ENCODE measurements around the gene KPNA3.
"Not testable (repeated sequence)": the region's sequence is repeated elsewhere in the genome, so short reads cannot be mapped to it uniquely, and the experiment has no call there.

The KPNA3 gene

GRCh38 chr13:49821216-49822009 is 28.9 kb upstream of the KPNA3 start:
- no peak overlapping the region for H3K9ac ChIP-seq
- H4K20me1 ChIP-seq (ENCODE audit: insufficient read depth), result no peaks in the 10 kb centered on the region
- H3K4me3 ChIP-seq (IDR thresholded peaks at IDR 0.05; ENCODE audit: insufficient read depth, low read depth, low read length), result no peak overlapping the region
- no peaks in the 10 kb centered on the region for H3K36me3 ChIP-seq (ENCODE audit: insufficient read depth)
- H3K27ac ChIP-seq, result no peak overlapping the region
- no peak overlapping the region for H2AFZ ChIP-seq (ENCODE audit: low read depth)
- no peaks in the 10 kb centered on the region for H3K79me2 ChIP-seq (ENCODE audit: insufficient read depth, low read depth)
- no peaks in the 10 kb centered on the region for H3K27me3 ChIP-seq (ENCODE audit: insufficient read depth, low read depth)
- TF ChIP-seq CTCF (conservative IDR thresholded peaks at IDR 0.05; ENCODE audit: low read depth, low read length), result no peak
- H3K4me1 ChIP-seq (ENCODE audit: low read depth, poor library complexity, severe bottlenecking), result no peaks in the 10 kb centered on the region
- no peak overlapping the region for H3K4me2 ChIP-seq

- Histone ChIP-seq H3K79me2 (ENCODE audit: insufficient read depth, low read depth) (no peaks in the 10 kb centered on the region), H3K4me3 (IDR thresholded peaks at IDR 0.05; ENCODE audit: insufficient read depth, low read depth, low read length) (no peak overlapping the region), H3K27me3 (ENCODE audit: insufficient read depth, low read depth) (no peaks in the 10 kb centered on the region), H3K4me2 (no peak overlapping the region), H4K20me1 (ENCODE audit: insufficient read depth) (no peaks in the 10 kb centered on the region), H2AFZ (ENCODE audit: low read depth) (no peak overlapping the region), H3K27ac (no peak overlapping the region), H3K36me3 (ENCODE audit: insufficient read depth) (no peaks in the 10 kb centered on the region), H3K4me1 (ENCODE audit: low read depth, poor library complexity, severe bottlenecking) (no peaks in the 10 kb centered on the region), H3K9ac (no peak overlapping the region)
- TF ChIP-seq CTCF (conservative IDR thresholded peaks at IDR 0.05; ENCODE audit: low read depth, low read length), result no peak
Measured at GRCh38 chr13:49820591-49821215, 28.2 kb upstream of the KPNA3 start.

GRCh38 chr13:49816047-49816446 is 23.6 kb upstream of the KPNA3 start:
- H3K27me3 ChIP-seq (ENCODE audit: insufficient read depth, low read depth), result not testable (repeated sequence)

GRCh38 chr13:49814551-49815270 is 22.2 kb upstream of the KPNA3 start:
- Histone ChIP-seq H3K4me1 (ENCODE audit: low read depth, poor library complexity, severe bottlenecking) (no peaks in the 10 kb centered on the region), H3K4me3 (IDR thresholded peaks at IDR 0.05; ENCODE audit: insufficient read depth, low read depth, low read length) (no peak overlapping the region), H3K9ac (no peak overlapping the region), H3K27me3 (ENCODE audit: insufficient read depth, low read depth) (no peaks in the 10 kb centered on the region), H4K20me1 (ENCODE audit: insufficient read depth) (no peaks in the 10 kb centered on the region), H3K27ac (no peak overlapping the region), H3K79me2 (ENCODE audit: insufficient read depth, low read depth) (no peaks in the 10 kb centered on the region), H3K36me3 (ENCODE audit: insufficient read depth) (no peaks in the 10 kb centered on the region), H3K4me2 (no peak overlapping the region), H2AFZ (ENCODE audit: low read depth) (no peak overlapping the region)
- TF ChIP-seq CTCF (conservative IDR thresholded peaks at IDR 0.05; ENCODE audit: low read depth, low read length), result no peak

More at GRCh38 chr13:49816047-49816446, 23.6 kb upstream of the KPNA3 start:
- H3K4me2 ChIP-seq; H3K4me1 ChIP-seq (ENCODE audit: low read depth, poor library complexity, severe bottlenecking); H3K9ac ChIP-seq; H3K36me3 ChIP-seq (ENCODE audit: insufficient read depth); H2AFZ ChIP-seq (ENCODE audit: low read depth); H3K4me3 ChIP-seq (IDR thresholded peaks at IDR 0.05; ENCODE audit: insufficient read depth, low read depth, low read length); H3K27ac ChIP-seq; H3K79me2 ChIP-seq (ENCODE audit: insufficient read depth, low read depth); H4K20me1 ChIP-seq (ENCODE audit: insufficient read depth): not testable (repeated sequence)

Measured in KMS-11 (cell line).